Activated CD8-positive, alpha-beta memory T cell treated with anti-CD3 and anti-CD28 coated beads for 36 hours (primary cell): ENCODE data around the gene PDCD1. TPM values are rescaled to one million over a fixed set of nuclear protein-coding genes. Genes with fewer than 3 reads are reported as not detected.
"Not testable (repeated sequence)": the region's sequence is repeated elsewhere in the genome, so short reads cannot be mapped to it uniquely, and the experiment has no call there.

Source experiments
- CTCF ChIA-PET: fragments of 350-600 bp; sonication (Branson Sonifier 250); formaldehyde crosslinking; loops from one replicate; lab custom pipeline; 2021; ENCODE audit warnings: antibody characterized with exemption; lab: Charles Lee
- POLR2A ChIA-PET: fragments of 350-600 bp; sonication (Branson Sonifier 250); formaldehyde crosslinking; loops from one replicate; lab custom pipeline; 2021; ENCODE audit warnings: antibody characterized with exemption; lab: Charles Lee
- total RNA-seq, 2 experiments: library from RNA; stranded (reverse); gene quantifications; one replicate each; pipeline ENCODE4 v1.2.3, GENCODE V29; 2021

PDCD1 gene
- total RNA-seq, 2 experiments from 2014 or later: 52.0 to 53.0 TPM

DNA sequence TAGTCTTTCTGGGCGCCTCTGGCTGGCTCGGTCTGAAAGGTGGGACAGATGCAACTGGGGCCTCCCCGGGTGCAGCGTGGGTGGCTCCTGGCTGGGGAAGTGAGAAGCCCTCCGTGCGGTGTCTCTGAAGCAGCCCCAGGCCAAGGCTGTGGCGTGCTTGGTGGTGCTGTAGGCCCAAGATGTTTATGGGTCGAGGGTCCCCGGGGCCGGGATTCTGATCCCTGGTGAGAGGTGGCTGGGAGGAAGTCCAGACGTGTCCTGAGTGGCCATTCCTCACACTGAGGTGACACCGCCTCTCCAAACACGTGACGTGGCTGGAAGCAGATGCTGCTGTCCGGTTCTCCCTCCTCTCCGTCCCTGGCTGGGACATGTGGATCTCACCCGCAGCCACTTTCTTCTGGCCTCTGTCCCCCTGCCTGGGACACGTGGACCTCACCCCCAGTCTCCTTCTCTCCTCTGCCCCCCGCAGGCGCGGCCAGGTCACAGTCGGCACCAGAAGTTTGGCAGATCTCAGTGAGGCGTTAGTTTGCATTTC, 23.5 kb upstream of the PDCD1 start:
- ChIA-PET CTCF (no interaction called here), POLR2A (no interaction called here)

DNA sequence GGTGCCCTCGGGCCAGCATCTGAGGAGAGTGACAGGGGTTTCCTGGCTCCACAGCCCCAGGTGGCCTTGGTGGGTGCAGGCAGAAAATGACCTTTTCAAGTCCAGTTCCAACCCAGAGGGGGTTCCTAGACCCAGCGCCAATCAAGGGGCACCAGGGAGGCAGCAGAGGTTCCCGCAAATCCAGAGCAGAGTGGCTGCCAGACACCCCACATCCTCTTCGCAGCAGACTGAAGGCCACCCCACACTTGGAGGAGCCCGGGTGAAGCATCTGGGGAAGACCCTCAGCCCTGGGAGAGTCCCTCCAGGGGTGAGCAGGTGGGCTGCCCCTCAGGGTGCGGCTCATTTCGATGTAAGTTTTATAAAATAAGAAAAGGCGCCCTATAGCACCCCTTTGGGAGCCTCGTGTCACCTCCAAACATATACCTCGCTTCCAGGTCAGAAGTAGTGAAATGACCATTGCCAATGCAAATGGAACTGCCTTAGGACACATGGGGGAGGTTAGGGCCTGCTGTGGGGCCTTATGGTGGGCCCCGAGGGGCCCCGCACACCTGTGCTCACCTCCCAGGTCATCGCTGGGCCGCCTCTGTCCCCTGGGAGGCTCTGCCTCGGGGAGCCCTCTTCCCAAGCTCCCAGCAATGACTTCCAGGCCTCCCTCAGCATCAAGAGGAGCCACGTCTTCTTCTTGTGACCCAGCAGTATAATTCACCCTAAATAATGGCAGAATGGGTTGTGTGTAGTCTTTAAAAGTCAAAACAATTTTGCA, 21.8 kb upstream of the PDCD1 start:
- POLR2A ChIA-PET: interaction anchor here (1.0 kb wide), 1 partner anchor 194 kb away, joined by 4 read pairs; the partner anchor contains the start of gene DTYMK

DNA sequence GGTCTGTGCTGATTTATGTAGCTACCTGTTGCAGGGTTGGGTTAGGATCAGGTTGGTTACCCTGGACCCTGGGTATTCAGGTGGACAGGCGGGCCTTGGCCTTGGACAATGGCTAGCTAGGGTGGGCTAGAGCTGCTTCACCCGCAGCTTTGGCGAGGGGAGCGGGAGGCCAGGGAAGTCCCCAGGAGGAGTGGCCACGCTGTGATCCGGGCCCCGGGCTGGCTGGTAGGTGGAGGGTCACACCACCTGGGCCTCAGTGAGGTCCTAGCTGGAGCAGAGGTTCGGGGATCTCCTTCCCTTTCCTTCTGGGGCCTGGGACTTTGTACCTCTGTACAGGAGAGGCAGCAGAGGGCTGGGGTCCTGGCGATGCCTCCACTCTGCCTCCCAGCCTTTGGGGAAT, 20.6 kb upstream of the PDCD1 start:
- POLR2A ChIA-PET: interaction anchor here (0.6 to 1.2 kb wide), 2 partner anchors 178 to 661 kb away, joined by 3 read pairs; no protein-coding TSS in a partner anchor
- CTCF ChIA-PET: interaction anchor here (0.5 to 3.0 kb wide), 15 partner anchors 12 to 544 kb away, joined by 3 to 20 read pairs (median 5); partner anchors contain the start of genes D2HGDH, DTYMK, ING5 and PDCD1

More for the DNA sequence above, 21.8 kb upstream of the PDCD1 start:
- CTCF ChIA-PET: interaction anchor here (1.3 kb wide), 1 partner anchor 12 kb away, joined by 3 read pairs; no protein-coding TSS in a partner anchor

DNA sequence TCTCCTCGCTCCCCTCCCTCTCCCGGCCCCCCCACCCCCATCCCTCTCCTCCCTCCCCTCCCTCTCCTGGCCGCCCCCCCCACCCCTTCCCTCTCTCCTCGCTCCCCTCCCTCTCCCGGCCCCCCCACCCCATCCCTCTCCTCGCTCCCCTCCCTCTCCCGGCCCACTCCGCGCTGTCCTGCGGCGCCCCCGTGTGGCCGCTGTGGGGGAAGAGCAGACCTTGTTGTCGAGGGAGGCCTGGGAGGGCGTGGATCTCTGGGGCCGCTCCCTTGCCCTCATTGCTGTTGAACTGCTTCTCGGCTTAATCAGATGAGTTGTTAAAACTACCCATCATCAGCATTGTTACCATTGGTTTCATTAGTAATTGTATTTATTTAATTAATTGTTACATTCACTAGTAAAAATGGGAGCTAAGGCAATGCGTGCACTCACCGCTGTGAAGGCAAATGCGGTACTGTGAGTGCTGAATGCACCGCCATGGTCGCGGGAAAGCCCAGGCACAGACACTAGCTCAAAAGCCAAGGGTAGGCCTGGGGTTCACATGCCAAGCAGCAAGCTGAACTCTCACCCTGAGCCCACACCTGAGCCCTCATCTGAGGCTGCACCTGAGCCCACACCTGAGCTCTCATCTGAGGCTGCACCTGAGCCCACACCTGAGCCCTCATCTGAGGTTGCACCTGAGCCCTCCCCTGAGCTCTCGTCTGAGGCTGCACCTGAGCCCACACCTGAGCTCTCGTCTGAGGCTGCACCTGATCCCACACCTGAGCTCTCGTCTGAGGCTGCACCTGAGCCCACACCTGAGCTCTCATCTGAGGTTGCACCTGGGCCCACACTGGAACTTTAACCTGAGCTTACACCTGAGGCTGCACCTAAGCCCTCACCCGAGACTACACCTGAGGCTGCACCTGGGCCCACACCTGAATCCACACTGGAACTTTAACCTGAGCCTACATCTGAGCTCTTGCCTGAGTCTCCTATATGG, 19.6 kb upstream of the PDCD1 start:
- ChIA-PET POLR2A (interaction anchor here (1.2 kb wide), 1 partner anchor 177 kb away, joined by 3 read pairs; no protein-coding TSS in a partner anchor), CTCF (interaction anchor here (0.5 to 3.0 kb wide), 29 partner anchors 11 to 543 kb away, joined by 3 to 20 read pairs (median 4); partner anchors contain the start of genes D2HGDH, DTYMK, ING5 and PDCD1)

- ChIA-PET POLR2A (no interaction called here), CTCF (interaction anchor here (1.3 to 3.0 kb wide), 5 partner anchors 10 to 144 kb away, joined by 3 to 20 read pairs (median 4); partner anchors contain the start of gene RTP5)
Measured at GRCh38 chr2:241877197-241877685, 18.5 kb upstream of the PDCD1 start.

DNA sequence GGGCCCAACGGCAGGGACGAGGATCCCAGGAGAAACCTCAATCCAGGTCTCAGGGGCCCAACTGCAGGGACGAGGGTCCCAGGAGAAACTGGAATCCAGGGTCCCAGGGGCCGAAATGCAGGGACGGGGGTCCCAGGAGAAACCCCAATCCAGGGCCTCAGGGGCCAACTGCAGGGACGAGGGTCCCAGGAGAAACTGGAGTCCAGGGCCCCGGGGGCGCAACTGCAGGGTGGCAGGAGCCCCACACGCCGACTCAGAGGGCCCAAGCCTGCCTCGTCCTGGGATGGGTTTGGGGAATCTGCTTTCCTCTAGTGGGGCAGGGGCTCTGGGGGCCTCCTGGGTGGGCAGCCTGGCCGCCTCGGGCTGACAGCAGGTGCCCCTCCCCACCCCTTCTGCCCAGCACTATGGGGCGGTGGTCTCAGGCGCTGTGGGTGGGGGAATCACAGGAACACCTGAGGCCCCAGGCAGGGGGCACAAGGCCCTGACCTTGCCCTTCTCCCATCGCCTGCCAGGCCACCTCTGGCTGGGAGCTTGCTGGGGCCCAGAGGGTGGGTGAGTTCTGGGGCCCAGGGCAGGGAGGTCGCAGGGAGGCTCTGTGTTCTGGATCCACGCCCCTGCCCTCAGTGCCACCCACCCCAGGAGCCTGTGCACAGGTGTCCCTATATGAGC, 18.0 kb upstream of the PDCD1 start:
- ChIA-PET CTCF (interaction anchor here (0.6 to 3.0 kb wide), 6 partner anchors 9 to 143 kb away, joined by 3 to 20 read pairs (median 4); partner anchors contain the start of gene RTP5), POLR2A (no interaction called here)

- CTCF ChIA-PET: interaction anchor here (0.7 to 1.3 kb wide), 2 partner anchors 10 to 71 kb away, joined by 3 read pairs; no protein-coding TSS in a partner anchor
- POLR2A ChIA-PET: not testable (repeated sequence)
Measured at GRCh38 chr2:241875754-241876527, 17.2 kb upstream of the PDCD1 start.

GRCh38 chr2:241874277-241874925, 15.7 kb upstream of the PDCD1 start:
- ChIA-PET POLR2A (no interaction called here), CTCF (interaction anchor here (1.0 kb wide), 1 partner anchor 70 kb away, joined by 3 read pairs; no protein-coding TSS in a partner anchor)

GRCh38 chr2:241873803-241874110, 15.1 kb upstream of the PDCD1 start:
- CTCF ChIA-PET: interaction anchor here (1.0 kb wide), 1 partner anchor 70 kb away, joined by 3 read pairs; no protein-coding TSS in a partner anchor
- POLR2A ChIA-PET: no interaction called here

- ChIA-PET CTCF (interaction anchor here (1.0 kb wide), 1 partner anchor 69 kb away, joined by 3 read pairs; no protein-coding TSS in a partner anchor), POLR2A (no interaction called here)
Measured at GRCh38 chr2:241873081-241873802, 14.5 kb upstream of the PDCD1 start.

DNA sequence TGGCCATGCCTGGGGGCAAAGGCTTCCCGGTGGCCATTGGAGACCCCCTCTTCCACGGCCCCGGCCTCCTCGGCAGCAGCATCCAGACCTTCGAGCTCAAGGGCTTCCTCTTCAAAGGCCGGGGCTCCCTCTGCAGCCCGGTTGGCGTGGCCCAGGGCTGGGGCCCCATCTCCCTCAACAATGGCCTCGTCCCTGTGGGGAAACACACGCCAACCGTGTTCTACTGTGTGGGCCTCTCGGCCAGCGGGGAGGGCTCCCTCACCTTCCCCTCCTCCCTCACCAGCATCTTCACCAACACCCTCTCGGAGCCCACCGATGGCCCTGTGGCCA, 13.6 kb upstream of the PDCD1 start:
- ChIA-PET CTCF (interaction anchor here (0.6 kb wide), 1 partner anchor 31 kb away, joined by 3 read pairs; no protein-coding TSS in a partner anchor), POLR2A (no interaction called here)

GRCh38 chr2:241871538-241872312, 13.0 kb upstream of the PDCD1 start:
- ChIA-PET CTCF (interaction anchor here (0.6 to 1.0 kb wide), 2 partner anchors 30 to 97 kb away, joined by 3 read pairs; no protein-coding TSS in a partner anchor), POLR2A (no interaction called here)

- ChIA-PET POLR2A (no interaction called here), CTCF (interaction anchor here (0.5 to 1.1 kb wide), 3 partner anchors 11 to 1364 kb away, joined by 3 read pairs; no protein-coding TSS in a partner anchor)
Measured at GRCh38 chr2:241870611-241871537, 12.2 kb upstream of the PDCD1 start.

DNA sequence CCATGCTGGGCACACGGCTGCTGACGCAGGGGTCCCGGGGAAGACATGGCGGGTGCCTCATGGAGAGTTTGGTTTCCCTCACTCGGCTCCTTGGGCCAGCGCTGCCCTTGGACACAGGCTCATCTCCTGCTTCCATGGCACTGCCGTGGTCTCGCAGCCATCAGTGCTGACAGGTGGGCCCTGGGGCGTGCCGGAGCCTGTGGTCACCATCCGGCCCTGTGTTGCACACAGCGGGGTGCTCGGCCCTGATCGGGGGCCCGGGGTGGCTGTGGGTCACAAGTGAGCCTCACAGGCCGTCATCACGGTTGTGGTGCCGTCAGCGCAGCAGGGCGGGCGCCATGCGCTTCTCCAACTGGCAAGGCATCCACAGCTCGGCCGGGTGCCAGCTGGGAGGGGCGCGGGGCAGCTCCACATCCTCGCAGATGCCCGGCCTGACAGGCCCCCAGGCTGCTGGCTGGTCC, 11.4 kb upstream of the PDCD1 start:
- ChIA-PET POLR2A (no interaction called here), CTCF (interaction anchor here (0.5 to 1.1 kb wide), 2 partner anchors 10 to 1363 kb away, joined by 3 read pairs; no protein-coding TSS in a partner anchor)
